K562 (cell line): Measurements from ENCODE around the gene CENPN. TPM values are rescaled to one million over a fixed set of nuclear protein-coding genes. Genes with fewer than 3 reads are reported as not detected.

ENCODE experiments used
- ATF2 ChIP-seq: sonication (generic); formaldehyde crosslinking; IDR thresholded peaks from 2 replicates; pipeline ENCODE4 v1.8.1; 2022; ENCODE audit warnings: missing genetic modification reagents
- BACH1 ChIP-seq: fragments of 200-800 bp; sonication (Bioruptor generic); IDR thresholded peaks from 2 replicates; pipeline ENCODE4 v1.6.1; 2016; ENCODE audit warnings: missing genetic modification characterization, missing compliant biosample characterization
- MCM2 ChIP-seq: fragments of 450-650 bp; IDR thresholded peaks from 2 replicates; pipeline ENCODE4 v1.6.1; 2017; ENCODE audit warnings: low read depth, mild to moderate bottlenecking
- NCOA2 ChIP-seq, 2 experiments: fragments of 450-650 bp; IDR thresholded peaks; 2 replicates each; pipeline ENCODE4 v1.6.1; 2018; ENCODE audit warnings: mild to moderate bottlenecking in 2 of 2, moderate library complexity in 1 of 2; ENCODE audit not compliant: partially characterized antibody in 2 of 2
- NFXL1 ChIP-seq: fragments of 450-650 bp; formaldehyde crosslinking; IDR thresholded peaks from 2 replicates; pipeline ENCODE4 v1.4.0; 2021; ENCODE audit warnings: mild to moderate bottlenecking
- NUFIP1 ChIP-seq: fragments of 450-650 bp; IDR thresholded peaks from 2 replicates; pipeline ENCODE4 v1.6.1; 2018; ENCODE audit not compliant: partially characterized antibody
- OTX1 ChIP-seq: fragments of 450-650 bp; formaldehyde crosslinking; IDR thresholded peaks from 2 replicates; pipeline ENCODE4 v1.4.0; 2022; ENCODE audit warnings: mild to moderate bottlenecking
- RBFOX2 ChIP-seq: fragments of 200-400 bp; formaldehyde crosslinking; IDR thresholded peaks from 2 replicates; pipeline ENCODE4 v1.6.1; 2017; ENCODE audit warnings: low read depth, mild to moderate bottlenecking, low read length, moderate library complexity
- SNIP1 ChIP-seq: fragments of 450-650 bp; IDR thresholded peaks from 2 replicates; pipeline ENCODE4 v1.7.1; 2017; ENCODE audit warnings: low read depth, mild to moderate bottlenecking
- SRF ChIP-seq, 2 experiments: fragments of 250-450, 450-650 bp in 1 of 2; sonication (Bioruptor Pico) in 1 of 2; sonication (generic) in 1 of 2; formaldehyde crosslinking; IDR thresholded peaks; 2 replicates each; pipeline versions ENCODE4 v1.5.0 to v1.5.1; 2020 to 2022; ENCODE audit warnings: mild to moderate bottlenecking in 1 of 2, missing genetic modification reagents in 1 of 2
- SRSF9 ChIP-seq: fragments of 200-400 bp; formaldehyde crosslinking; IDR thresholded peaks from 2 replicates; pipeline ENCODE4 v1.6.1; 2017; ENCODE audit warnings: low read depth, low read length, borderline replicate concordance
- ZNF695 ChIP-seq: fragments of 450-650 bp; formaldehyde crosslinking; IDR thresholded peaks from 2 replicates; pipeline ENCODE4 v1.4.0; 2020; ENCODE audit warnings: mild to moderate bottlenecking, moderate library complexity
- polyA plus RNA-seq, 8 experiments: library from polyadenylated mRNA; depleted of rRNA in 4 of 8; stranded (reverse) in 5 of 8; unstranded in 3 of 8; fragments of >200 nt; fragmentation: Nextera tagmentation in 2 of 8; fragmentation: Illumina TruSeq in 1 of 8; extraction: Ambion mirVana in 2 of 8; extraction: Trizol in 1 of 8; gene quantifications; 2 replicates each; pipeline versions ENCODE4 v1.2.1 to v1.2.3, GENCODE V29; 2011 to 2014; ENCODE audit warnings: inconsistent platforms in 1 of 8, missing spikeins in 1 of 8
- total RNA-seq, 7 experiments: library from RNA; depleted of rRNA in 6 of 7; stranded (reverse); fragments of >200 nt in 6 of 7; fragmentation: Illumina TruSeq in 2 of 7; extraction: Trizol in 2 of 7; gene quantifications; 2 replicates each; pipeline versions ENCODE4 v1.2.1 to v1.2.3, GENCODE V29; 2011 to 2021; ENCODE audit warnings: low replicate concordance in 1 of 7
- TF ChIP-seq, protein P1 (sequence below), 2 experiments: fragments of 250-450 bp in 1 of 2; fragments of 450-650 bp in 1 of 2; sonication (Bioruptor Pico) in 1 of 2; IDR thresholded peaks; 2 replicates each; pipeline versions ENCODE4 v1.6.1 to v1.8.0; 2016 to 2021; ENCODE audit warnings: mild to moderate bottlenecking in 2 of 2, moderate library complexity in 2 of 2, missing compliant biosample characterization in 1 of 2, missing genetic modification characterization in 1 of 2
- TF ChIP-seq, protein P2 (sequence below): sonication (generic); formaldehyde crosslinking; IDR thresholded peaks from 2 replicates; pipeline ENCODE4 v1.8.0; 2022; ENCODE audit warnings: mild to moderate bottlenecking, low read depth, missing genetic modification reagents
- TF ChIP-seq, protein P3 (sequence below), 2 experiments: fragments of 450-650 bp; formaldehyde crosslinking in 1 of 2; IDR thresholded peaks; 2 replicates each; pipeline versions ENCODE4 v1.4.0 to v1.6.1; 2014 to 2020; ENCODE audit warnings: mild to moderate bottlenecking in 2 of 2, borderline replicate concordance in 1 of 2, low read depth in 1 of 2

Gene CENPN
- total and polyA plus RNA-seq, 9 of the 15 experiments (the other 6 are each of a cell fraction or from before 2014, with no cell fraction given): 92.3 to 384 (median 140) TPM

GRCh38 chr16:81077076-81077940 is 70.3 kb downstream of the CENPN start, which contains the start of gene C16orf46 (continued):
- TF ChIP-seq, protein P1, sequence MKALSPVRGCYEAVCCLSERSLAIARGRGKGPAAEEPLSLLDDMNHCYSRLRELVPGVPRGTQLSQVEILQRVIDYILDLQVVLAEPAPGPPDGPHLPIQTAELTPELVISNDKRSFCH (CRISPR knock-in tag; IDR thresholded peaks at IDR 0.05): no peak
- TF ChIP-seq, protein P1 (tag; IDR thresholded peaks at IDR 0.05): no peak
- TF ChIP-seq SRF (CRISPR knock-in tag; IDR thresholded peaks at IDR 0.05) (peak in 1 of 2 experiments; percentile 86; a peak in 2 of 4 replicates), OTX1 (CRISPR knock-in tag) (0 out of 2 replicates have a peak, but pooled peaks have one; percentile 46), NUFIP1 (no peak), SRSF9 (no peak), NCOA2 (IDR thresholded peaks at IDR 0.05; ENCODE audit: partially characterized antibody in 2 of 2) (no peak), NFXL1 (CRISPR knock-in tag) (no peak), RBFOX2 (peak; percentile 97), MCM2 (no peak), ZNF695 (CRISPR knock-in tag) (no peak), ATF2 (CRISPR knock-in tag) (no peak), BACH1 (tag) (no peak), SNIP1 (no peak)
- TF ChIP-seq, protein P2, sequence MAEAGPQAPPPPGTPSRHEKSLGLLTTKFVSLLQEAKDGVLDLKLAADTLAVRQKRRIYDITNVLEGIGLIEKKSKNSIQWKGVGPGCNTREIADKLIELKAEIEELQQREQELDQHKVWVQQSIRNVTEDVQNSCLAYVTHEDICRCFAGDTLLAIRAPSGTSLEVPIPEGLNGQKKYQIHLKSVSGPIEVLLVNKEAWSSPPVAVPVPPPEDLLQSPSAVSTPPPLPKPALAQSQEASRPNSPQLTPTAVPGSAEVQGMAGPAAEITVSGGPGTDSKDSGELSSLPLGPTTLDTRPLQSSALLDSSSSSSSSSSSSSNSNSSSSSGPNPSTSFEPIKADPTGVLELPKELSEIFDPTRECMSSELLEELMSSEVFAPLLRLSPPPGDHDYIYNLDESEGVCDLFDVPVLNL (CRISPR knock-in tag): no peak
- TF ChIP-seq, protein P3, sequence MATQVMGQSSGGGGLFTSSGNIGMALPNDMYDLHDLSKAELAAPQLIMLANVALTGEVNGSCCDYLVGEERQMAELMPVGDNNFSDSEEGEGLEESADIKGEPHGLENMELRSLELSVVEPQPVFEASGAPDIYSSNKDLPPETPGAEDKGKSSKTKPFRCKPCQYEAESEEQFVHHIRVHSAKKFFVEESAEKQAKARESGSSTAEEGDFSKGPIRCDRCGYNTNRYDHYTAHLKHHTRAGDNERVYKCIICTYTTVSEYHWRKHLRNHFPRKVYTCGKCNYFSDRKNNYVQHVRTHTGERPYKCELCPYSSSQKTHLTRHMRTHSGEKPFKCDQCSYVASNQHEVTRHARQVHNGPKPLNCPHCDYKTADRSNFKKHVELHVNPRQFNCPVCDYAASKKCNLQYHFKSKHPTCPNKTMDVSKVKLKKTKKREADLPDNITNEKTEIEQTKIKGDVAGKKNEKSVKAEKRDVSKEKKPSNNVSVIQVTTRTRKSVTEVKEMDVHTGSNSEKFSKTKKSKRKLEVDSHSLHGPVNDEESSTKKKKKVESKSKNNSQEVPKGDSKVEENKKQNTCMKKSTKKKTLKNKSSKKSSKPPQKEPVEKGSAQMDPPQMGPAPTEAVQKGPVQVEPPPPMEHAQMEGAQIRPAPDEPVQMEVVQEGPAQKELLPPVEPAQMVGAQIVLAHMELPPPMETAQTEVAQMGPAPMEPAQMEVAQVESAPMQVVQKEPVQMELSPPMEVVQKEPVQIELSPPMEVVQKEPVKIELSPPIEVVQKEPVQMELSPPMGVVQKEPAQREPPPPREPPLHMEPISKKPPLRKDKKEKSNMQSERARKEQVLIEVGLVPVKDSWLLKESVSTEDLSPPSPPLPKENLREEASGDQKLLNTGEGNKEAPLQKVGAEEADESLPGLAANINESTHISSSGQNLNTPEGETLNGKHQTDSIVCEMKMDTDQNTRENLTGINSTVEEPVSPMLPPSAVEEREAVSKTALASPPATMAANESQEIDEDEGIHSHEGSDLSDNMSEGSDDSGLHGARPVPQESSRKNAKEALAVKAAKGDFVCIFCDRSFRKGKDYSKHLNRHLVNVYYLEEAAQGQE (IDR thresholded peaks at IDR 0.05; ENCODE audit: borderline replicate concordance): no peak
- TF ChIP-seq, protein P3 (CRISPR knock-in tag; IDR thresholded peaks at IDR 0.05; ENCODE audit: low read depth): peak; percentile 69
